Measurements from ENCODE around the gene OR10H1.

The OR10H1 gene

GRCh38 chr19:15815306-15815705, at the start of gene OR10H1:
OR10H1 (minus strand) TSS chr19:15815664; CDS start chr19:15808037, 7,627 bp downstream.
- no peak within 1 kb of the TSS for H3K4me3 ChIP-seq (ENCODE audit: low read length)
- DNase-seq (ENCODE audit: low read depth): no peak
- no peak for TF ChIP-seq CTCF (conservative IDR thresholded peaks at IDR 0.05; ENCODE audit: low read depth, low read length)

GRCh38 chr19:15864824-15865223, 49.4 kb upstream of the OR10H1 start:
- no peak overlapping the region for H3K4me3 ChIP-seq (ENCODE audit: low read length)
- no peak for DNase-seq (ENCODE audit: low read depth)
- TF ChIP-seq CTCF (conservative IDR thresholded peaks at IDR 0.05; ENCODE audit: low read depth, low read length): no peak

DNA sequence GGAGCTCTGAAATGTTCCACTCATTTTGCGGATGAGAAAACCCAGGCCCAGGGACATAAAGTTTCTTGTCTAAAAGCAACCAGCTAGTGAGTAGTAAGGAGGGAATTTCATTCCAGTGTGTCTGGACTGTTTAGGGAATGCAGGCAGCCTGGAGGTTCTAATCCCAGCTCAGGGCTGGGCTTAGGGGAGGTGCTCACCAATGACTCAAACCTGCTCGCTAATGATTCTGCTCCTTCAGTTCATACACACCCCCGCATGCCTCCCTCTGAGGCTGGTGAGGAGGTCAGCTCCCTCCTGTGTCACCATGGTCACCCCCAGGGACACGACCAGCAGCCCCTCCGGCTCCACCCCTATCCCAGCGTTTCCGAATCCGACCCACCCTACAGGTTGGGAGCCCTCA, 47.8 kb upstream of the OR10H1 start:
- no peak for TF ChIP-seq CTCF (conservative IDR thresholded peaks at IDR 0.05; ENCODE audit: low read depth, low read length)
- no peak for DNase-seq (ENCODE audit: low read depth)
- H3K4me3 ChIP-seq (ENCODE audit: low read length): no peak overlapping the region

GRCh38 chr19:15862444-15862843, 47.0 kb upstream of the OR10H1 start:
- TF ChIP-seq CTCF (conservative IDR thresholded peaks at IDR 0.05; ENCODE audit: low read depth, low read length): no peak
- DNase-seq (ENCODE audit: low read depth): no peak
- H3K4me3 ChIP-seq (ENCODE audit: low read length): no peak overlapping the region

- H3K4me3 ChIP-seq (ENCODE audit: low read length): no peak overlapping the region
- DNase-seq (ENCODE audit: low read depth): no peak
- no peak for TF ChIP-seq CTCF (conservative IDR thresholded peaks at IDR 0.05; ENCODE audit: low read depth, low read length)
Observed at GRCh38 chr19:15860522-15860921, 45.1 kb upstream of the OR10H1 start.

- H3K4me3 ChIP-seq (ENCODE audit: low read length): no peak overlapping the region
- no peak for TF ChIP-seq CTCF (conservative IDR thresholded peaks at IDR 0.05; ENCODE audit: low read depth, low read length)
- DNase-seq (ENCODE audit: low read depth): no peak
Observed at GRCh38 chr19:15859187-15859586, 43.7 kb upstream of the OR10H1 start.

DNA sequence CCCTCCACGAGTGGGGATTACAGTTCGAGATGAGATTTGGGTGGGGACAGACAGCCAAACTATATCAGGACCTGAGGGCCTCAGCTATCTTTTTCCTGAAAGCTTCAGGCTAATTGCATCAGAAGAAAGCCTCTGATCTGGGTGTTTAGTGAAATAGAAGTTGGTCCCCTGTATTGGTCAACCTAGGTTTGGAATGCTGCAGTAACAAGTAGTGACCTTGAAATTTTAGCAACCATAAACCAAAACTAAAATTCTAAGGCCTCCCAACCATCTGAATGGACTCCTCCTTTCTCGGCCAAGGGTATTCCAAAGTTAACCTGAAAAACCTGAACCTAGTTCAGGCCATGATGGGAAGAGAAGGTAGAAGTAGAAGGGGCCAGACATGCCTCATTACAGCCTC, 34.9 kb upstream of the OR10H1 start:
- no peak for DNase-seq (ENCODE audit: low read depth)
- TF ChIP-seq CTCF (conservative IDR thresholded peaks at IDR 0.05; ENCODE audit: low read depth, low read length): no peak
- H3K4me3 ChIP-seq (ENCODE audit: low read length): no peak overlapping the region
